ENCODE measurements around the gene DNMT3B. TPM values are rescaled to one million over a fixed set of nuclear protein-coding genes. Genes with fewer than 3 reads are reported as not detected.
A peak's percentile ranks its signal among the peaks of the same experiment; 100 is the strongest.

Gene DNMT3B
- total RNA-seq, 1 donor from 2014 or later = 15.4 TPM

GRCh38 chr20:32767418-32768198 is 5.4 kb downstream of the DNMT3B start:
- H3K4me3 Mint-ChIP-seq (ENCODE audit: low read depth) = no peak overlapping the region
- no peaks in the 10 kb centered on the region for H3K9me3 Mint-ChIP-seq (ENCODE audit: low read depth)
- no peaks in the 10 kb centered on the region for H3K36me3 Mint-ChIP-seq (ENCODE audit: insufficient read depth)

GRCh38 chr20:32772046-32772445 is 9.9 kb downstream of the DNMT3B start:
- H3K9me3 Mint-ChIP-seq (ENCODE audit: low read depth) = no peaks in the 10 kb centered on the region
- H3K27me3 Mint-ChIP-seq = no peaks in the 10 kb centered on the region
- H3K4me1 Mint-ChIP-seq (ENCODE audit: low read depth) = peaks cover 15% of the 10 kb centered on the region
- no peak overlapping the region for H3K4me3 Mint-ChIP-seq (ENCODE audit: low read depth)
- DNase-seq (ENCODE audit: low spot score, unreplicated experiment) = no peak
- peak overlapping the region; percentile 15 for H3K27ac Mint-ChIP-seq
- H3K36me3 Mint-ChIP-seq (ENCODE audit: insufficient read depth) = no peaks in the 10 kb centered on the region
- TF ChIP-seq CTCF (IDR thresholded peaks at IDR 0.05; ENCODE audit: unreplicated experiment) = no peak

More at GRCh38 chr20:32767418-32768198, 5.4 kb downstream of the DNMT3B start:
- H3K27ac Mint-ChIP-seq = no peak overlapping the region
- H3K27me3 Mint-ChIP-seq = peaks cover 9% of the 10 kb centered on the region
- no peak for DNase-seq (ENCODE audit: low spot score, unreplicated experiment)
- no peak for TF ChIP-seq CTCF (IDR thresholded peaks at IDR 0.05; ENCODE audit: unreplicated experiment)
- peaks cover 16% of the 10 kb centered on the region for H3K4me1 Mint-ChIP-seq (ENCODE audit: low read depth)

GRCh38 chr20:32773223-32773622 is 11.0 kb downstream of the DNMT3B start:
- no peaks in the 10 kb centered on the region for H3K27me3 Mint-ChIP-seq
- H3K4me3 Mint-ChIP-seq (ENCODE audit: low read depth) = no peak overlapping the region
- no peaks in the 10 kb centered on the region for H3K36me3 Mint-ChIP-seq (ENCODE audit: insufficient read depth)
- no peak overlapping the region for H3K27ac Mint-ChIP-seq
- DNase-seq (ENCODE audit: low spot score, unreplicated experiment) = no peak
- H3K9me3 Mint-ChIP-seq (ENCODE audit: low read depth) = no peaks in the 10 kb centered on the region
- H3K4me1 Mint-ChIP-seq (ENCODE audit: low read depth) = peaks cover 22% of the 10 kb centered on the region
- no peak for TF ChIP-seq CTCF (IDR thresholded peaks at IDR 0.05; ENCODE audit: unreplicated experiment)

GRCh38 chr20:32773855-32774254 is 11.7 kb downstream of the DNMT3B start:
- Mint-ChIP-seq H3K4me3 (ENCODE audit: low read depth) (no peak overlapping the region), H3K27ac (no peak overlapping the region), H3K9me3 (ENCODE audit: low read depth) (no peaks in the 10 kb centered on the region), H3K27me3 (no peaks in the 10 kb centered on the region), H3K4me1 (ENCODE audit: low read depth) (peaks cover 22% of the 10 kb centered on the region), H3K36me3 (ENCODE audit: insufficient read depth) (no peaks in the 10 kb centered on the region)
- TF ChIP-seq CTCF (IDR thresholded peaks at IDR 0.05; ENCODE audit: unreplicated experiment) = no peak
- DNase-seq (ENCODE audit: low spot score, unreplicated experiment) = no peak

GRCh38 chr20:32775336-32775991 is 13.3 kb downstream of the DNMT3B start:
- Mint-ChIP-seq H3K4me3 (ENCODE audit: low read depth) (no peak overlapping the region), H3K27me3 (no peaks in the 10 kb centered on the region), H3K4me1 (ENCODE audit: low read depth) (peaks cover 25% of the 10 kb centered on the region), H3K9me3 (ENCODE audit: low read depth) (no peaks in the 10 kb centered on the region), H3K36me3 (ENCODE audit: insufficient read depth) (no peaks in the 10 kb centered on the region), H3K27ac (peak overlapping the region; percentile 67)
- no peak for DNase-seq (ENCODE audit: low spot score, unreplicated experiment)
- no peak for TF ChIP-seq CTCF (IDR thresholded peaks at IDR 0.05; ENCODE audit: unreplicated experiment)
